SK-N-MC (cell line): ENCODE data around the gene GSTCD.

Experiments used
- EZH2 ChIP-seq: fragments of 200-600 bp; sonication (generic); IDR thresholded peaks from one replicate; pipeline ENCODE4 v1.6.1; 2017; ENCODE audit warnings: antibody characterized with exemption
- FOXP2 ChIP-seq: optimal IDR thresholded peaks from 2 replicates; pipeline ENCODE3; 2011; ENCODE audit warnings: mild to moderate bottlenecking, moderate library complexity; ENCODE audit not compliant: insufficient read depth; ENCODE audit errors: extremely low read length, control extremely low read depth
- POLR2AphosphoS5 ChIP-seq: IDR thresholded peaks from 2 replicates; pipeline ENCODE4 v1.6.1; 2012; ENCODE audit warnings: mild to moderate bottlenecking, low read depth, low read length, borderline replicate concordance

DNA sequence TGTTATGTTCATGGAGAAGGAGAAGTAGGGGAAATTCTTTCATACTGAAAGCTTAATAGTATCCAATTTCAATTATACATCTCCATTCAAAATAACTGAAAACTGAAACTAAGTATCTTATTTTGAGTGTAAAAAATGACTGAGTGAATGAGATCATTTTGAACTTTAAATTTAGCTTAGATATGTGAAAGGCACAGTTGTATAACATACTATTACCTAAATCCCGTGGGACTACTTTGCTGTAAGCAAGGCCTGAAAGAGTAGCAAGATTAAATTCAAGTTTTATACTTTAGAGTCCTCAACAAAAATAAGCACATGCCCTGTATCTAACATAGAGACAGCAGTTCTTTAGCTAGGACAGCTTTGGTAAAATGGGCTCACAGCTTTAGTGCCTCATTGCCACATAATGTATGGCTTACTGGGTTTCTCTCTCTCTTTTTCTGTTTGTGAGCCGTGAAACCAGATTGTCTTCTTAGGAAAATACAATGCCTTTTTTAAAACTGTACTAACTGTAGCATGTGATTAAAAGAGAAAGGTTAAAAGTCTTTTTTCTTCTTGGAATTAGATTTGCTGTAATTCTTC lies 43.2 kb downstream of the GSTCD start:
- TF ChIP-seq EZH2: no peak
- TF ChIP-seq POLR2AphosphoS5: no peak
- TF ChIP-seq FOXP2: no peak
